ENCODE data around the gene ANTXRL. TPM values are rescaled to one million over a fixed set of nuclear protein-coding genes. Genes with fewer than 3 reads are reported as not detected.
"Not testable (repeated sequence)": the region's sequence is repeated elsewhere in the genome, so short reads cannot be mapped to it uniquely, and the experiment has no call there.

ANTXRL gene
- total RNA-seq, 6 donors from 2014 or later: not detected

DNA sequence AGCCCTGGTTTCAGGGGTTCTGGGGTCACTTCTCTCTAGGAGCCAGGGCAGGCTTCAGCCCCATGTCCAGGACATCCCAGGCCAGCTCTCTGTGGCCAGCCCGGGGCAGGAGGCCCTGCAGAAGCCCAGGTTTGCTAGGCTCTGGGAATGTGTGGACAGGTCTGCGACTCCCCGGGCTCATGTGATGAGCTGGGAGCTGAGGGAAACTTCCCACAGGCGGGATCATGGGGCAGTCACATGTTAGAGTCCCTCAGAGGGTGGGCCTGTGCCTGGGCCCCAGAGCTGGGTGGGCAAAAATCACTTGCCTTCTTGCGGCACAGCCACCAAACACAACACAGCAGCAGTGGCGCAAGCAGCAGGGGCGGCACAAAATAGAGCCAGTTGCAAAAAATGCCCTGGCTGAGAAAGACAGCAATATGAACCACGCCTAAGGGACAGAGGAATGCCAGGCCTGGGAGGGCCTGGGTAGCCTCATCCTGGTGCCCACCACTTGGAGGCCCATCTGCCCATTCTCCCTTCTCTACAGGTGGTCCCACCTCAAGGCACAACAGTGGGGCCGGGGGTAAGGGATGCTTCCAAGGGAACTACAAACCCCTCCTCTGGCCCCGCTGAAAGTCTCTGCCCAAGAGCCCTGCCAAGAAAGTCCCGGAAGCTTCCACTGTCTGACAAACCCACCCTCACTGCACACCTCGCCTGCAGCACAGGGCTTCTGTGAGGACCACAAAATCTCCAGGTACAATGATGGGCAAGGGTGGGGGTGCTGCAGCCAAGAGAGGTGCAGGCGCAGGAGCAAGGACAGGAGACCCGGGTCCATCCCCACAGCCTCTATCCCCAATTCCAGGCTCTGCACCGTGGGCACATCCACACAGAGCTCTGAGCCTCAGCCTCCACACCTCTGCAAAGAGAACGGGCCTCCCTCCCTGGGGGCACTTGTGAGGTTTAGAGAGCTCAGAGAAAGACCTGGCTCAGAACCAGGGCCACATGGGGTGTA is 34.6 kb upstream of the ANTXRL start:
- WGBS, 2 donors: 80 to 92% methylated on average over 4 to 16 of the region's 16 CpGs
- Histone ChIP-seq H3K36me3 (no peaks in the 10 kb centered on the region), H3K27me3 (no peaks in the 10 kb centered on the region), H3K4me3 (no peak overlapping the region), H3K27ac (no peak overlapping the region), H3K9me3 (no peaks in the 10 kb centered on the region), H3K4me1 (peaks cover 0 to 7% (median 3%) of the 10 kb centered on the region in 4 donors)
- ATAC-seq (ENCODE audit: low FRiP score in 2 of 2) (no peak), DNase-seq (peak in 1 of 2 donors; percentile 15)
- TF ChIP-seq, protein P1, sequence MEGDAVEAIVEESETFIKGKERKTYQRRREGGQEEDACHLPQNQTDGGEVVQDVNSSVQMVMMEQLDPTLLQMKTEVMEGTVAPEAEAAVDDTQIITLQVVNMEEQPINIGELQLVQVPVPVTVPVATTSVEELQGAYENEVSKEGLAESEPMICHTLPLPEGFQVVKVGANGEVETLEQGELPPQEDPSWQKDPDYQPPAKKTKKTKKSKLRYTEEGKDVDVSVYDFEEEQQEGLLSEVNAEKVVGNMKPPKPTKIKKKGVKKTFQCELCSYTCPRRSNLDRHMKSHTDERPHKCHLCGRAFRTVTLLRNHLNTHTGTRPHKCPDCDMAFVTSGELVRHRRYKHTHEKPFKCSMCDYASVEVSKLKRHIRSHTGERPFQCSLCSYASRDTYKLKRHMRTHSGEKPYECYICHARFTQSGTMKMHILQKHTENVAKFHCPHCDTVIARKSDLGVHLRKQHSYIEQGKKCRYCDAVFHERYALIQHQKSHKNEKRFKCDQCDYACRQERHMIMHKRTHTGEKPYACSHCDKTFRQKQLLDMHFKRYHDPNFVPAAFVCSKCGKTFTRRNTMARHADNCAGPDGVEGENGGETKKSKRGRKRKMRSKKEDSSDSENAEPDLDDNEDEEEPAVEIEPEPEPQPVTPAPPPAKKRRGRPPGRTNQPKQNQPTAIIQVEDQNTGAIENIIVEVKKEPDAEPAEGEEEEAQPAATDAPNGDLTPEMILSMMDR (IDR thresholded peaks at IDR 0.05): no peak
- TF ChIP-seq POLR2AphosphoS5 (IDR thresholded peaks at IDR 0.05): no peak
- TF ChIP-seq EP300 (IDR thresholded peaks at IDR 0.05): no peak
- TF ChIP-seq POLR2A (IDR thresholded peaks at IDR 0.05): no peak

DNA sequence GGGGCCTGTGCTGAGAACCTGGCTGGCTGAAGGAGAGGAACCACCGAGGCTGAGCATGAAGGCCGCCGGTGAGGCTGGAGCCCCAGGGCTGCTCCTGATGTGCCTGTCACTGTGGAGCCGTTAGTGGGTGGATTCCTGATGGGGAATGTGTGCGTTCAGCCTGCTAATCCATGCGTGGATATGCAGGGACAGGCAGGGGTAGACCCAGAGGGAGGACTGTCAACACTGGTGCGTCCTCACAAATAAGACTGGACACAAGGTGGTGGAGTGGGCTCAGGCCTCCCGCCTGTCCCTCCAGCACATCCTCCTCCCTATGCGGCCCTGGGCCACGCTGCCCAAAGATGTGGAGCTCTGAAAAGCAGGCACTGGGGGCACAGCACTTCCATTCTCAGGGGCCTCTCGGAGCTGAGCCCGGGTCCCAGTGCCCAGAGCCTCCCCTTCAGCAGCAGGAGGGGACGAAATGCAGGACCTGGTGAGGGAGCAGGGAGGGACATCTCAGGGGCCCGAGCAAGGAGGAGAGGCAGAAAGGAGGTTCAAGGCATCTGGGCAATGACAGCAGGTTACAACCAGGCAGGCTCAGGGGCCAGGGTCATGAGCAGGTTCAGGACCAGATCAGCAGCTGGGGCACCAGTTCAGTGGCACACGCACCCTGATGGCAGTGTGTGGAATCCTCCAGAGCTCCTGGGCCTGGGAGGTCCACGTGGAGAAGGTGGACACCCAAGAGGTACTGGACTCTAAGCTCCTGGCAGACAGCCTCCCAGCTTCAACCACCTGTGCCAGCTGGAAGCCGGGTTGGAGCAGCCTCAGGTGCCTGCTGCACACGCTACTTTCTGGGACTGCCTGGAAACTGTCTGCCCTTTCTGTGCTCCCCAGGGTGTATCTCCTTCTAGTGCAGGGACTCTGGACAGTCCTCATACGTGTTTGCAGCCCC is 33.5 kb upstream of the ANTXRL start:
- Histone ChIP-seq H3K4me1 (peaks cover 0 to 7% (median 3%) of the 10 kb centered on the region in 4 donors), H3K4me3 (no peak overlapping the region), H3K27me3 (no peaks in the 10 kb centered on the region), H3K36me3 (no peaks in the 10 kb centered on the region), H3K9me3 (no peaks in the 10 kb centered on the region), H3K27ac (no peak overlapping the region)
- no peak for TF ChIP-seq EP300 (IDR thresholded peaks at IDR 0.05)
- TF ChIP-seq POLR2A (IDR thresholded peaks at IDR 0.05): no peak
- no peak for TF ChIP-seq POLR2AphosphoS5 (IDR thresholded peaks at IDR 0.05)
- TF ChIP-seq, protein P1 (IDR thresholded peaks at IDR 0.05): no peak
- DNase-seq: peak in 1 of 2 donors; percentile 18
- WGBS, 2 donors: 88 to 90% methylated on average over 10 to 19 of the region's 19 CpGs
- no peak for ATAC-seq (ENCODE audit: low FRiP score in 2 of 2)

DNA sequence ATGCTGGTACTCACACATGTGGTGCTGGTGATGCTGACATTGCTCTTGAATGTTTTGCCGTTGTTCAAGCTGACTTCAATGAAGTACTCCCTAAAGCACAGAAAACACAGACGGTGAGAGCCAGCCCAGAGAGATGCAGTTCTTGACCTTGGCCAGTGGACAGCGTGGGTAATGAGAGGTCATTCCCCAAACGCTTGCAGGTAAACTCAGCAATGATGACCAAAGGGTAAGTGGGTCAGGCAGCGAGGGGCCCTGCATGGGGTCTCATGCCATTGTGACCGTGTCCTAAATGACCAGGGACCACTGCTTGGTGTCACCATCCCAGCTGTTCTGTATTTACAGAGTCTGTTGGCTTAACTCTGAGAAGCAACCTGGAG is 32.8 kb upstream of the ANTXRL start:
- Histone ChIP-seq H3K36me3 (no peaks in the 10 kb centered on the region), H3K27me3 (no peaks in the 10 kb centered on the region), H3K9me3 (no peaks in the 10 kb centered on the region), H3K4me3 (no peak overlapping the region), H3K4me1 (peaks cover 0 to 7% (median 3%) of the 10 kb centered on the region in 4 donors), H3K27ac (no peak overlapping the region)
- DNase-seq (peak in 1 of 2 donors; percentile 3), ATAC-seq (ENCODE audit: low FRiP score in 2 of 2) (no peak)
- WGBS, 2 donors: 92 to 93% methylated on average over 5 to 6 of the region's 6 CpGs
- TF ChIP-seq, protein P1 (IDR thresholded peaks at IDR 0.05): no peak
- TF ChIP-seq POLR2AphosphoS5 (IDR thresholded peaks at IDR 0.05) (no peak), EP300 (IDR thresholded peaks at IDR 0.05) (no peak), POLR2A (IDR thresholded peaks at IDR 0.05) (no peak)

DNA sequence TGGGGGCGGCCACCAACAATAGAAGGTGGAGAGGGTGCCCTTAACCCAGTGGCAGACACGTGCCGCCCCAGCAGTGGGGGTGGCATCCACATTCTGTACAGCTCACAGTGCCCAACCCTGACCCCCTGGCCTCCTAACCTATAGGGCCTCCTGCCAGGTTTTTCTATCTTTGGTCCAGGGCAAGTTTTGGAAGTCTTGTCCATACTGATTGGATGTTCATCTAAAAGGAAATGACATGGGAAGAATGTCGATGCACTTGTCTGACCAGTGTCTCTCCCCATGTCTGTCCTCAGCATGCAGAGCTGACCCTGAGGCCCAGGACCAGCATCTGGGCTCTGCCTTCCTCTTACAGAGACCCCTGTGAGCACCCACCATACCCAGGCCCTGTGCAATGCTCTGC is 32.3 kb upstream of the ANTXRL start:
- ATAC-seq (ENCODE audit: low FRiP score in 2 of 2) (no peak), DNase-seq (peak in 1 of 2 donors; percentile 10)
- Histone ChIP-seq H3K27me3 (no peaks in the 10 kb centered on the region), H3K27ac (no peak overlapping the region), H3K36me3 (no peaks in the 10 kb centered on the region), H3K9me3 (no peaks in the 10 kb centered on the region), H3K4me1 (peaks cover 0 to 7% (median 3%) of the 10 kb centered on the region in 4 donors), H3K4me3 (no peak overlapping the region)
- WGBS, 2 donors: 85 to 91% methylated on average over 1 to 4 of the region's 4 CpGs
- TF ChIP-seq POLR2AphosphoS5 (IDR thresholded peaks at IDR 0.05): no peak
- TF ChIP-seq, protein P1 (IDR thresholded peaks at IDR 0.05): no peak
- no peak for TF ChIP-seq POLR2A (IDR thresholded peaks at IDR 0.05)
- TF ChIP-seq EP300 (IDR thresholded peaks at IDR 0.05): no peak

DNA sequence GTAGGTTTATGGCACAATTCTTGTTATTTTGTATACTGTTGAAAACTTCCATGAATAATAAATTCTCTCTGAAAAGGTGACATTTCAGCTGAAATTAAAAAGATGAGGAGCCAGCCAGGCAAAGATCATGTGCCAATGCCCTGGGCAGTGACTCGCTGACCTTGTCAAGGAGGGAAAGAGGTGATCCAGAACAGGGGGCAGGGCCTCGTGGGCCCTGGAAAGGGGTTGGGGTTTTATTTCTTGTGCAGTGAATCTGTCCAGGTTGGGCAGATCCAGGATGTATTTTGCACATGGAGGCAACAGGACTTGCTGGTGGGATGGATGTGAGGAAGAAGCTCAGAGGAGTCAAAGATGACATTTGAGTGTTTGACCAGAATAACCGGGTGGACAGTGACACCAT is 31.6 kb upstream of the ANTXRL start:
- not testable (repeated sequence) for H3K27ac ChIP-seq; H3K36me3 ChIP-seq; H3K9me3 ChIP-seq; DNase-seq; ATAC-seq (ENCODE audit: low FRiP score in 2 of 2); H3K4me3 ChIP-seq; H3K27me3 ChIP-seq; H3K4me1 ChIP-seq
- 82 to 86% methylated on average over 3 of the region's 3 CpGs for WGBS, 2 donors
